Left ventricle myocardium inferior (tissue), 1 donor: Measurements from ENCODE around the gene CSRP3. TPM values are rescaled to one million over a fixed set of nuclear protein-coding genes. Genes with fewer than 3 reads are reported as not detected.

Source experiments
- DNase-seq: peaks from one replicate; pipeline ENCODE4 v3.0.0-alpha.2; 2020
- H3K27ac ChIP-seq: fragments of 200-600 bp; replicated peaks from 2 replicates; pipeline ENCODE4 v1.8.0; 2021
- H3K27me3 ChIP-seq: fragments of 200-600 bp; 2 replicates; pipeline ENCODE4 v1.8.0; 2021; ENCODE audit warnings: low read depth
- H3K36me3 ChIP-seq: fragments of 200-600 bp; 2 replicates; pipeline ENCODE4 v1.8.0; 2021
- H3K4me1 ChIP-seq: fragments of 200-600 bp; 2 replicates; pipeline ENCODE4 v1.8.0; 2021
- H3K4me3 ChIP-seq: fragments of 200-600 bp; 2 replicates; pipeline ENCODE4 v1.8.0; 2021; ENCODE audit warnings: mild to moderate bottlenecking, moderate library complexity
- H3K9me3 ChIP-seq: fragments of 200-600 bp; replicated peaks from 2 replicates; pipeline ENCODE4 v1.8.0; 2021
- intact Hi-C: fragments of 100-400 bp; cut with micrococcal nuclease; formaldehyde crosslinking; loops from one replicate; pipeline ENCODE4 v1.11.0; 2022
- long read RNA-seq: library from polyadenylated mRNA; unstranded; transcript quantifications from one replicate; pipeline ENCODE4 v2.0.0, GENCODE V29; 2021
- total RNA-seq: library from RNA; stranded (reverse); fragmentation: NEBNext Ultra II Directional; extraction: Animal tissue kit (Norgen Biotek cat#: 25700); gene quantifications from one replicate; pipeline ENCODE4 v1.2.1, GENCODE V29; 2021
- TF ChIP-seq, protein P1 (sequence below): fragments of 200-600 bp; IDR thresholded peaks from 2 replicates; pipeline ENCODE4 v1.8.0; 2021; ENCODE audit warnings: antibody characterized with exemption, mild to moderate bottlenecking, borderline replicate concordance
- donor health status: DM: no; HTN: yes; CAD: no; lungs with severe emphysema.

CSRP3 gene
- 2,290 TPM for total RNA-seq
- long read RNA-seq, transcript CSRP3-206 (5 exons, 735 nt) = minor isoform, 27 of 2,169 reads
- long read RNA-seq, transcript CSRP3-201 (6 exons, 971 nt) = major isoform, 1,388 of 2,169 reads
- long read RNA-seq, transcript CSRP3-204 (4 exons, 890 nt) = minor isoform, 26 of 2,169 reads
- long read RNA-seq, partial matches to known transcripts = 668 of 2,169 reads
- long read RNA-seq, other reads (novel, unspliced or antisense) = 55 of 2,169 reads

DNA sequence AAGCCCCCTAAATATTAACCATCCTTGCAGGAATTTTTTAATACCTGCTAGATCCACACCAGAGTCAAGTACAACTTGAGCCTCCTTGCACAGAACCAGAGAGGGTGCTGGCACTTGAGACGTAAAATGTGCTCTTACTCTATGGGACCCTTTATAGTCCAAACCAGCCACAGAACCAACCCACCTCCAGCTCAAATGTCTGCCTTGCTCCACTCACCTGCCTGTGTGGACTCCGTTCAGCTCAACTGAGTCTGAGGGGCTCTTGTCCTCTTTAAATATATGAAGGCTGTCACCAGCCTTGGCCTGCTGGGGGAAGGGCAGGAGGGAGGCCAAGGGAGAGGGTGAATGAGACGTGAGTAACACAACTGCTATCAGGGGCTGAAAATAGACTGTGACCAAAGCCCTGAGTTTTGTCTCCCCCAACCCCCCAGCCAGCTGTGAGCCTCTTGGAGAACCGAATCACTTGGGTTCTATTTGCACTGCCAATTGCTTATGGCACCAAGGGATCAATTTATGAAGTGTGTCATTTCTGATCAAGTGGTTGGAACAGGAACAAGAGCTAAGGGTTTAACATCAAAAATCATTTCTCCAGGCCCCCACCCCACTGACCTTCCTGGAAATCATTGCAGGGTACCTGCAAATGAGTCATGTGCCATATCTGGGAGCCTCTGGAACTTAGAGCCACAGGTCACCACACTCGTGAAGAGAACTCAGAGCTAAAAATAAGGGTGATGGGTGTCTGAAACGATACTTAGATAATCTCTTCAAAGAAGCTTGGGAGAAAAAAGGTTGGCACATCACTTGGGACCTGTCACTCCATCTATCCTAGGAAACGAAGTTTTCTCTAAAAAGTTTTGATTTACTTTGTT is at the start of gene CSRP3:
TSS of gene CSRP3 (minus strand) at position 247 of the 869 bp plus-strand sequence. CDS start 9,535 bp downstream, outside the sequence.
- intact Hi-C loops = no loop called here

DNA sequence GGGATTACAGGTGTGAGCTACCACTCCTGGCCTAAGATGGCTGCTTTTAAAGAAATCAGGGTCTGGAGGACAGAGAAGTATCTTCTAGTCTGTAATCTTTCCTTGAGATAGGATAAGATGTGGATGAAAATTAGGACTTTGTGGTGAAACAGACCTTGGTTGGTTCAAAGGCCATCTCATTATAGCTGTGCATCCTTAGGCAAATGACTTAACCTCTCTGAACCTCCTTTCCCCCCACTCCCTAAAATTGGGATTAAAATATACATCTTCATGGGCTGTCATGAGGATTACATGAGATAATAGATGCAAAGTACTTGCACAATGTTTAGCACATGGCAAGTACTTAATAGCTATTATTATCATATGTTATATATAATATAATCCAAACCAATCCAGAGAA is 49.8 kb upstream of the CSRP3 start:
- H3K36me3 ChIP-seq = no peaks in the 10 kb centered on the region
- H3K27me3 ChIP-seq = peaks cover 5% of the 10 kb centered on the region
- DNase-seq = no peak
- TF ChIP-seq, protein P1, sequence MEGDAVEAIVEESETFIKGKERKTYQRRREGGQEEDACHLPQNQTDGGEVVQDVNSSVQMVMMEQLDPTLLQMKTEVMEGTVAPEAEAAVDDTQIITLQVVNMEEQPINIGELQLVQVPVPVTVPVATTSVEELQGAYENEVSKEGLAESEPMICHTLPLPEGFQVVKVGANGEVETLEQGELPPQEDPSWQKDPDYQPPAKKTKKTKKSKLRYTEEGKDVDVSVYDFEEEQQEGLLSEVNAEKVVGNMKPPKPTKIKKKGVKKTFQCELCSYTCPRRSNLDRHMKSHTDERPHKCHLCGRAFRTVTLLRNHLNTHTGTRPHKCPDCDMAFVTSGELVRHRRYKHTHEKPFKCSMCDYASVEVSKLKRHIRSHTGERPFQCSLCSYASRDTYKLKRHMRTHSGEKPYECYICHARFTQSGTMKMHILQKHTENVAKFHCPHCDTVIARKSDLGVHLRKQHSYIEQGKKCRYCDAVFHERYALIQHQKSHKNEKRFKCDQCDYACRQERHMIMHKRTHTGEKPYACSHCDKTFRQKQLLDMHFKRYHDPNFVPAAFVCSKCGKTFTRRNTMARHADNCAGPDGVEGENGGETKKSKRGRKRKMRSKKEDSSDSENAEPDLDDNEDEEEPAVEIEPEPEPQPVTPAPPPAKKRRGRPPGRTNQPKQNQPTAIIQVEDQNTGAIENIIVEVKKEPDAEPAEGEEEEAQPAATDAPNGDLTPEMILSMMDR = no peak
- H3K4me1 ChIP-seq = no peaks in the 10 kb centered on the region
- intact Hi-C loops = no loop called here
- H3K27ac ChIP-seq = no peak overlapping the region
- no peaks in the 10 kb centered on the region for H3K9me3 ChIP-seq
- H3K4me3 ChIP-seq = no peak overlapping the region

More for the DNA sequence above, at the start of gene CSRP3:
- Histone ChIP-seq H3K27ac (peak within 1 kb of the TSS; percentile 91), H3K36me3 (no peaks in the 10 kb centered on the region), H3K27me3 (no peaks in the 10 kb centered on the region), H3K4me1 (peaks cover 17% of the 10 kb centered on the region), H3K4me3 (peak within 1 kb of the TSS; percentile 68), H3K9me3 (no peaks in the 10 kb centered on the region)
- peak; percentile 66 for DNase-seq
- TF ChIP-seq, protein P1 = no peak

DNA sequence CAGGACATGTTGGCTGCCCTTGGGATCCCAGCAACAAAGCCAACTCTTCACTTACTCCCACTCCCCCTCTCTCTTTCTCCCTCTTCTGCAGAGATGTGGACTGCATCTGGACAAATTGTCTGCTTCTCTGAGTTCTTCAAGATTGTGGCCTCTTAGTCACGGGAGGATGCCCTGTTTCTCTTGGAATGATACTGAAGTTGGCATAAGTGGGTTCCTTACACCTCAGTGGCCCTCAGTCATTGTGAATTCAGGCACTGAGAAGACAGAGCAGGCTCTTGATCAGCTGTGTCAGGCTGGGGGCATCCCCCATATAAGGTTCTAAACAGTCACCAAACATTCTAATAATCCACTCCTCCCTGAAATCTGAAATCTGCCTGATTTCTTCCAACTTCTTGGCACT is 45.0 kb upstream of the CSRP3 start:
- intact Hi-C loops = no loop called here
- no peaks in the 10 kb centered on the region for H3K9me3 ChIP-seq
- TF ChIP-seq, protein P1 = no peak
- no peaks in the 10 kb centered on the region for H3K36me3 ChIP-seq
- H3K27me3 ChIP-seq = peaks cover 51% of the 10 kb centered on the region
- H3K4me1 ChIP-seq = peaks cover 9% of the 10 kb centered on the region
- no peak overlapping the region for H3K4me3 ChIP-seq
- DNase-seq = no peak
- H3K27ac ChIP-seq = no peak overlapping the region

DNA sequence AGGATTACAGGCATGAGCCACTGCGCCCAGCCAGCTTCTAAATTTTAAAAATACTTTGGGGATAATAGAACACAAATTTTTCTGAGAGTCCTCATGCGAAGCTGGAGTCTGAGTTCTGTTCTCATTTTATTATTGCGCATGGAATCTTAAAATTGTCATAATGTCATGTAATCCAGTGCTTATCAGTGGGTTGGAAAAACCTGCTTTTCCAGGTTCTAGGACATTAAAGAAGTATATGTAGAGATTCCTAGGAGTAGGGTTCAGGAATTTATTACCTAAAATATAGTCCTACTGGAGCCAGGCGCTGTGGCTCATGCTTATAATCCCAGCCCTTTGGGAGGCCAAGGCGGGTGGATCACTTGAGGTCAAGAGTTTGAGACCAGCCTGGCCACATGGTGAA is 43.6 kb upstream of the CSRP3 start:
- Histone ChIP-seq H3K4me3 (no peak overlapping the region), H3K9me3 (no peaks in the 10 kb centered on the region), H3K36me3 (no peaks in the 10 kb centered on the region), H3K27me3 (peaks cover 59% of the 10 kb centered on the region), H3K27ac (no peak overlapping the region), H3K4me1 (peaks cover 22% of the 10 kb centered on the region)
- intact Hi-C loops = no loop called here
- TF ChIP-seq, protein P1 = no peak
- no peak for DNase-seq

DNA sequence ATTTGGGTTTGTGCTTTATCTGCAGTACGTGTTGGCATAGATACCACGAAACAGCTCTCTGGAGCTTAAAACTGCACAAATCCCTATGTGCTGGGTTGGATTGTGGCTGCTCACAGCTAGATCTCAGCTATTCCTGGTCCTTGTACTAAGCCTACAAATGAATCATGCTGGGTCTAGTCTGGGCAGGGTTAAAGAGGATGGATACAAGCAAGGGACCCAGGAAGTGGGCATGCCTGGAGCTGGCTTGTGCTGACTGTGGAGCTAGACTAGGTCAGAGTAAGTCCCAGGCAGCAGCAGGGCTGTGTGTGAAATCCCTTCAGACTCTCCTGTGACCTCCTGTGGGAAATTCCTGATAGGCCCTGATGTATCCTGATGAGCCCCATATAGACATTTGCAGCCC is 42.8 kb upstream of the CSRP3 start:
- H3K27ac ChIP-seq = no peak overlapping the region
- TF ChIP-seq, protein P1 = no peak
- no peaks in the 10 kb centered on the region for H3K9me3 ChIP-seq
- peaks cover 59% of the 10 kb centered on the region for H3K27me3 ChIP-seq
- intact Hi-C loops = no loop called here
- no peak for DNase-seq
- peaks cover 27% of the 10 kb centered on the region for H3K4me1 ChIP-seq
- H3K36me3 ChIP-seq = no peaks in the 10 kb centered on the region
- no peak overlapping the region for H3K4me3 ChIP-seq
